GM18507 (cell line): ENCODE results near the gene C2CD2L.
"Not testable (repeated sequence)": the region's sequence is repeated elsewhere in the genome, so short reads cannot be mapped to it uniquely, and the experiment has no call there.

Experiments
- DNase-seq: peaks from one replicate; pipeline ENCODE4 v3.0.0; 2011; ENCODE audit warnings: low read depth; ENCODE audit not compliant: insufficient read length; ENCODE audit errors: extremely low spot score
- FAIRE-seq: peaks from 2 replicates; lab custom pipeline; 2011; peaks lifted over from hg19 to GRCh38; lab: Jason Lieb, UNC

C2CD2L gene

DNA sequence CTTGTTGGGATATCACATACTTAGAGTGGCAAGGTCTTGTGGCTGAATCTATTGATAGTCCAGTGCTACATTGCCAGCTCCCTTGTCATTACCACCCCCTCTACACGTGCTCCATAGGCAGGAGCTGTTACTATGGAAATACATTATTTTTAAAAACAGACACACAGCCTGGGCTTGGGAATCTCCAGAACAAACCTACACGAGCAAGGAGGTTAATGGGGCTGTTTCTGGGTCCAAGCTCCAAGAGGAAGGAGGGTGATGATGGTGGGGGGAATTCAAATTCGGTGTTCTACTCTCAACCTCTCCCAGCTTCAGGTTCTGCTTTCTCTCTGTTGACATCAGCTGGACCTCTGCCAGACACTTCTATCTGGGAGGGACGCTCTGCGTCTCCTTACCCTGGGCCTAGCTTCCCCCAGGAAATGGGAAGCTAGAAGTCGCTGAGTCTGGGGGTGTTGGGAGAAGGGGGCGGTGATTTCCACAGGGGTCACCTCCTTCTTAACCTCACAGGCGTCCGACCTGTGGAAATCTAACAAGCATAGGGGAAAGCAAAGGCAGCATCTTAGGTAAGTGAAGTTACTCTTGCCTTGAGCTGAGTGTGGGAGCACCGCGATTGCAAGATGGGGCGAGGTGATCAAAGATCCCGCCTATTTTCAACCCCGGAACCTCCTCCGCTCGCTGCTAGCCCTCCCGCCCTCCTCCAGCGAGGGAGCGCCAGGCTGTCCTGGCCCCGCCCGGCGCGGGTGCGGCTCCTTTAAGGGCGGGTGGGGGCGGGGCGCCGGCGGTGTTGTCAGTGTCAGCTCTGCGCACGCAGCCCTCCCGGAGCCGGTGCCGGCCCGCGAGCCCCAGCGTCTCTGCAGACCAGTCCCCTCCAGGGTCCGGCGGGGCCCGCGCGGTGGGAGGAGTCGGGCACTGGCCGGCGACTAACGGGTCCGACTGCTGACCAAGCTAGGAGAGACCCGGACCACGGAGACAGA, at the start of gene C2CD2L:
Gene C2CD2L (plus strand): TSS at position 781 of the 974 bp plus-strand sequence. CDS start 398 bp downstream, outside the sequence.
- DNase-seq, result peak; percentile 92
- FAIRE-seq, result peak; percentile 94

DNA sequence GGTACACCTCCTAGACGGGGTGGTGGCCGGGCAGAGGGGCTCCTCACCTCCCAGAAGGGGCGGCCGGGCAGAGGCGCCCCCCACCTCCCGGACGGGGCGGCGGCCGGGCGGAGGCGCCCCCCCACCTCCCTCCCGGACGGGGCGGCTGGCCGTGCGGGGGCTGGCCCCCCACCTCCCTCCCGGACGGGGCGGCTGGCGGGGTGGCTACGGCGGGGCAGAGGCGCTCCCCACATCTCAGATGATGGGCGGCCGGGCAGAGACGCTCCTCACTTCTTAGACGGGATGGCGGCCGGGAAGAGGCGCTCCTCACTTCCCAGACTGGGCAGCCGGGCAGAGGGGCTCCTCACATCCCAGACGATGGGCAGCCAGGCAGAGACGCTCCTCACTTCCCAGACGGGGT, 48.0 kb upstream of the C2CD2L start:
- not testable (repeated sequence) for FAIRE-seq, DNase-seq

DNA sequence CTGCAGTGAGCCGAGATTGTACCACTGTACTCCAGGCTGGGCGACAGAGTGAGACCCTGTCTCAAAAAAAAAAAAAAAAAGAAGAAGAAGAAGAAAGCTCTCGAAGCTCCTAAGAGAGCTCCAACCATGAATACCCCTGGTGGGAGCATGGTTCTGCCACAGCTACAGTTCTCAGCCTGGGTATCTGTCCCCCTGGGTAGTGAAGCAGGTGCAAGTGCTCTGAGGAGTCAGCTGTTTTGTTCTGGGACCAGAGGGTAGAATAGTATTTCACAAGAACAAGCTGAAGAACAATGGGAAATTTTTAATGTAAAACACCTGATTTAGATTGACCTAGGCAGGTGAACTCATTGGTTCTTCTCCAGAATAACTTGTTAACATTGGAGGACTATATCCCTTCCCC, 45.9 kb upstream of the C2CD2L start:
- FAIRE-seq, result no peak
- no peak for DNase-seq

DNA sequence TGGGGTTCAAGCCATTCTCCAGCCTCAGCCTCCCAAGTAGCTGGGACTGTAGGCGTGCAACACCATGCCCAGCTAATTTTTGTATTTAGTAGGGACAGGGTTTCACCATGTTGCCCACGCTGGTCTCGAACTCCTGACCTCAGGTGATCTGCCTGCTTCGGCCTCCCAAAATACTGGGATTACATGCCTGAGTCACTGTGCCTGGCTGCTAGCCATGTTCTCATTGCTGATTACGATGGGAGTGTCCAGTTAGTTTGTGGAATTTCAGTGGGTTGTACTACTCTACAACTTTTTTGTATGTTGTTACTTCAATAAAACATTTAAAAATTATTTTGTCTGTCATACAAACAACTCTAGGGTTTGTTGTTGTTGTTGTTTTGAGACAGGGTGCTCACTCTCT, 44.4 kb upstream of the C2CD2L start:
- DNase-seq (no peak), FAIRE-seq (no peak)

DNA sequence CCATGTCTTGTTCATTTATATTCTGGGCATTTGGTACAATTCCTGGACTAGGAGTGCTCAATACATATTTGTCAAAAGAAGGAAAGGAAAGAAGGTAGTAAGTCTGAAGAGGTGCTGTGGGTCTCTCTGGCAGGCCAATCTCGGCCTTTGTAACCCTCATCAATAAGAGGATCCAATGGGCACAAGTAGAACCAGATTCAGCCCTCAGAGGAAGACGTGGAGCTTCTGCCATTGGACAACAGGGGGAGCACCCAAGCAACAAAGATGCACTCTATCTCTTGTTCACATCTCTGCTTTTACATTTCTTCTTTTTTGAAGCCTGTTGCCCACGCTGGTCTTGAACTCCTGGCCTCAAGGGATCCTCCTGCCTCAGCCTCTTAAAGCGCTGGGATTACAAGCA, 41.8 kb upstream of the C2CD2L start:
- no peak for DNase-seq
- FAIRE-seq, result peak; percentile 73

DNA sequence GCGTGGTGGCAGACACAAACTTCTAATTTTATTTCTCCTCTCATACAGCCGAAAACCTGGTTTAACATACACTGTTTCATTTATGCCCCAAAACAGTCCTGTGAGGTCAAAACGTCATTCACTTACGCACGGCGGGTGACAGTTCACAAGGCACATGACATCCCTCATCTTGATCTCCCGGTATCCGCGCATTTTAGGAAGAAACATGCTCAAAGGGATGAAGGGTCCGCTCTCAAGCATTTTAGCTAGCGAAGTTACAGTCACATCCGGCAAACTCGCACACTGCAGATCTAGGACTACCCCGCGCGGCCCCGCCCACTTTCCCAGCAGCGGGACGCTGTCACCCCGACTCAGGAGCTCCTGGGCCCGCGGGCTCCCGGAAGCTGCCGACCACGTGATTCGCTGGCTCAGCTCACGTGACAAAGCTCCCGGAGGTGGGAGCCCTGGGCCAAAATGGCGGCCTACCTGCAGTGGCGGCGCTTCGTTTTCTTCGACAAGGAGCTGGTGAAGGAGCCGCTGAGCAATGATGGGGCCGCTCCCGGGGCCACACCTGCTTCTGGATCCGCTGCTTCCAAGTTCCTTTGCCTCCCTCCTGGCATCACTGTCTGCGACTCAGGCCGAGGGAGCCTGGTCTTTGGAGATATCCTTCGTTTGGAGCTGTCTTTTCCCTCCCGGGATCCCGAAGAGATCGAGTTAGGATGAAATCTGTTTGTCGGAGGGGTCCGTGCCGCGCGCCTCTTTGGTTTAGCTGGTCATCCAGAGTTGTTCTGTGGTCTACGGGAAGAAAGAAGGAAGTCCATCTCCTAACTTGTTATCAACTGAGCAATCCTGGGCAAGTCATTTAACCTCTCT, 39.5 kb upstream of the C2CD2L start, which contains the start of gene VPS11:
Gene VPS11 (plus strand): TSS at position 448 of the 852 bp plus-strand sequence. CDS start 6 bp downstream, at position 454.
- peak; percentile 97 for DNase-seq

DNA sequence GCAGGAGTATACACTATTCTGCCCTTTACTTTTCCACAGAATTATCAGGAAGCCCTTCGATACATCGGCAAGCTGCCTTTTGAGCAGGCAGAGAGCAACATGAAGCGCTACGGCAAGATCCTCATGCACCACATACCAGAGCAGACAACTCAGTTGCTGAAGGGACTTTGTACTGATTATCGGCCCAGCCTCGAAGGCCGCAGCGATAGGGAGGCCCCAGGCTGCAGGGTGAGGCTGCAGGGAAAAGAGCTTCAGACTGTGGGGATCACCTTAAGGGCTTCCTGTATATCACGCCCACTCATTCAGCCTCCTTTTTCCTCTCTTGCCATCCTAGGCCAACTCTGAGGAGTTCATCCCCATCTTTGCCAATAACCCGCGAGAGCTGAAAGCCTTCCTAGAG, 29.3 kb upstream of the C2CD2L start:
- DNase-seq, result no peak
- no peak for FAIRE-seq

More for the DNA sequence above, 39.5 kb upstream of the C2CD2L start, which contains the start of gene VPS11:
- FAIRE-seq, result peak; percentile 95

DNA sequence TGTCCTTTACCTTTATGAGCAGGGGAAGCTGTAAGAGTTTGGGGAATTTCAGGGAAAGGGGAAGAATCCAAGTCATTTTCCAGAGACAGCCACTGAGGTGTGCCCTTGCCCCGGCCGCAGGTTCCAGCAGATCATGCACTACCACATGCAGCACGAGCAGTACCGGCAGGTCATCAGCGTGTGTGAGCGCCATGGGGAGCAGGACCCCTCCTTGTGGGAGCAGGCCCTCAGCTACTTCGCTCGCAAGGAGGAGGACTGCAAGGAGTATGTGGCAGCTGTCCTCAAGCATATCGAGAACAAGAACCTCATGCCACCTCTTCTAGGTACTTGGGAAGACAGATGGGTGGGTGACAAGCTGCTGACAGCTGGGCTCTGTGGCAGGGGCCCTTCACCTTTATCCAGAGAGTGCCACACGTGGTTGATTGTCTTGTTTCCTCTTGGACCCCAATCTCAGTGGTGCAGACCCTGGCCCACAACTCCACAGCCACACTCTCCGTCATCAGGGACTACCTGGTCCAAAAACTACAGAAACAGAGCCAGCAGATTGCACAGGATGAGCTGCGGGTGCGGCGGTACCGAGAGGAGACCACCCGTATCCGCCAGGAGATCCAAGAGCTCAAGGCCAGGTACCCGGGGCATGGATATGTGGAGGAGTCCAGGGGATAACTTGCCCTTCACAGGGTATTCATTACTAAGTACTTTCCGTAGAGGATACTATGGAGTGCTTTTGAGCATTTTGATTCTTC, 28.3 kb upstream of the C2CD2L start:
- DNase-seq (no peak), FAIRE-seq (no peak)

DNA sequence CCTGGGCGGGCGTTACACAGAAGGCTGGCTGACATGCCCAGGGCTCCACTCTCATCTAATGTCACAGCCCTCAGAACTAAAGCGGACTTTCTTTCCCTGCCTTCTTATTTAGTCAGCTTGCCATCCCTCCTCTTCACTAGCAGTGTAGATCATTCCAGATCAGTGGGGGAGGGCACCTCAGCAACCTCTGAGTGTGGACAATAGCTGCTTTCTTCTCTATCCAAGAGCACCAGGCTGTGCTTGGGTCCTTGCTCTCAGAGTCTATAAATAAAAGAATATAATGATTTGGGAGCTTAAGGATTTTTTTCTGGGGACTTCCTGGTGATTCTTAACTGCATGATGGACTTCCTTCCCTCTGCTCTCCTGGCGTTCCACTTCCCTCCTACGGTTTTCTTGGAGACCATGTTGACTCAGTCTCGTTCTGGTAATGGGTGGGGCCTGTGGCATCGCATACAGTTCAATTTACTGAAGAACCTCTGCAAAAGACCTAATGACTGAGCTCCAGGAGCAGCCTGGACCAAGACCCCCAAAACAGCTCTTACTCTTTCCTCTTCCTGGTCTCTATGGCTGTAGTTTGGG, 25.4 kb upstream of the C2CD2L start:
- DNase-seq (no peak), FAIRE-seq (no peak)

DNA sequence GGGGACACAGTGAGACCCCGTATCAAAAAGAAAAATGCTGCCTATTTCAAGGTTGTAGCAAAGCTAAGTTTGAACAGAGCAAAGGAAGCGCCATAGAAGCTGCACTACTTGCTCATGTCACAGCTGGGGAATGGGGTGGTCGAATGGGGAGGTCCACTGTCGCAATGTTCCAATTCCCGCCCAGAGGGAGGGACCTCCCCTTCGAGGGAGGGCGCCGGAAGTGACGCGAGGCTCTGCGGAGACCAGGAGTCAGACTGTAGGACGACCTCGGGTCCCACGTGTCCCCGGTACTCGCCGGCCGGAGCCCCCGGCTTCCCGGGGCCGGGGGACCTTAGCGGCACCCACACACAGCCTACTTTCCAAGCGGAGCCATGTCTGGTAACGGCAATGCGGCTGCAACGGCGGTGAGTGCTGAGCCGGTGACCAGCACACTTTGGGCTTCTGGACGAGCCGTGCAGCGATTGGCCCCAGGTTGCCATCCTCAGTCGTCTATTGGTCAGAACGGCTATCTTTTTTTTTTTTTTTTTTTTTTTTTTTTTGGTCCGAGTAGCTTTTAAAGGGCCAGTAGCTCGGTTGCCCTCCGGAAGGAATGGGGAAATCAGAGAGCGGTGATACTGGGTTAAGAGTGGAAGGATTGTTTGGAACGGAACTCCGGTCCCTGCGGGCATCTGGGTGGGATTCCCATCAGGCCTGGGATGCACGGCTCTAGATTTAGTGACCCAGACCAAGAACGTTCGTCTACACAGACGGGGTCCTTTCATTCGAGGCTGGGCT, 22.3 kb upstream of the C2CD2L start, which contains the start of gene HMBS:
Gene HMBS (plus strand): TSS at position 219 of the 774 bp plus-strand sequence. CDS start 153 bp downstream, at position 372.
- DNase-seq (peak; percentile 81), FAIRE-seq (peak; percentile 93)

DNA sequence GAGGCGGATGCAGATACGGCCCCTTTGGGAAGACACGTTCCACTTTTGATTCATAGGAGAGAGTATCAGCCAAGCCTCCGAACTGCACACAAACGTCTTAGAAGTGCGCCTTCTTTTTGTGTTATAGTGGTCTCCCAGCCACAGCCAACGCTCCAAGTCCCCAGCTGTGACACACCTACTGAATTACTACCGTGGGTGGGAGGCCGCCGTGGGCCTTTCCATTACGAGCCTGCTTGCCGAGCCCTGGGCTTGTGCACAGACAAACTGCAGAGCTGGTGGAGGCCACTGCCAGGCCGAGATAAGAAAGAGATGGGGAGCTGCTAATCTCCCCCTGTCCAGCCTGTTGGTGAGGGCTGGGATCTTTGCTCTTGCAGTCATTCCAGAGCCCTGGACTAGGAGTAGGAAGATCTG, 21.7 kb upstream of the C2CD2L start:
- DNase-seq (no peak), FAIRE-seq (no peak)

DNA sequence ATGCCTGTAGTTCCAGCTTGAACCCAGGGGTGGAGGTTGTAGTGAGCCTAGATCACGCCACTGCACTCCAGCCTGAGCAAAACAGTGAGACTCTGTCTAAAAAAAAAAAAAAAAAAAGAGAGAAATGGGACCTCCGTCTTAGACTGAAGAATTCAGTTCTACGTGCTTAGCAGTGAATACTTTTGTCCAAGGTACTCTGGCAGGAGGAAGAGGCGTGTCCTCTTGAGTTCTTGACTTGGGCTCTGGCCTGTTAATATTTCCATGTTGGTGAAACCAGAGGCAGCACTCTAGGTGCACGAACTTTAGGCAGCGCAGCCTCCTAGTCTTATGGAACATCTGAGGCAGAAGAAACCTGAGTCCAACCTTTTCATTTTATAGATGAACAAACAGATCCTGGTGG, 20.0 kb upstream of the C2CD2L start:
- DNase-seq (no peak), FAIRE-seq (no peak)

DNA sequence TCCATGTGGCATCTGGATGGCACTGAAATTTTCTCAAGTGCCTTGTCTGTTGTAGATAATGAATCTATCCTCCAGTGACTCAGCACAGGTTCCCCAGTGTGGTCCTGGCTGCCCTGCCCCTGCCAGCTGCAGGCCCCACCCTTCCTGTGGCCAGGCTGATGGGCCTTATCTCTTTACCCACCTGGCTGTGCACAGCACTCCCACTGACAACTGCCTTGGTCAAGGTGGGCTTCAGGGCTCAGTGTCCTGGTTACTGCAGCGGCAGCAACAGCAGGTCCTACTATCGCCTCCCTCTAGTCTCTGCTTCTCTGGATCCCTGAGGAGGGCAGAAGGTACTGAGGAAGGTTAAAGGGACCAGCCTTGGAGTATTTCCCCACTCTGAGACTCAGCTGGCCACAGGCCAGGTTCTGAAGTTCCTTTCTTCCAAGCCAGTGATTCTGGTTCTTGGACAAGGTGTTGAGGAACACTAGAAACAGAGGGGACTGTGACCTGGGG, 19.4 kb upstream of the C2CD2L start:
- FAIRE-seq, result no peak
- DNase-seq, result no peak

DNA sequence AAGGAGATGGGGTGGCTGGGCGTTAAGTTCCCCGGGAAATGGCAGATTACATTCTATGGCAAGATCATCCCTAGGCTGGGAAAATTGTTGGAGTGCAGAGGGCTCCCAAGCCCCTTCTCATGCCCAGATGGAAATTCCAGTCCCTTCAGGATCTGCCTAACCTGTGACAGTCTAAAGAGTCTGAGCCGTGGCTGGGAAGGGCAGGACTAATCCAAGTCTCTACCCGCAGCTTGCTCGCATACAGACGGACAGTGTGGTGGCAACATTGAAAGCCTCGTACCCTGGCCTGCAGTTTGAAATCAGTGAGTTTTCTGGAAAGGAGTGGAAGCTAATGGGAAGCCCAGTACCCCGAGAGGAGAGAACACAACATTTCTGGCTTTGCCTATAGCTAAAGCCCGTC, 18.7 kb upstream of the C2CD2L start:
- FAIRE-seq (no peak), DNase-seq (no peak)

DNA sequence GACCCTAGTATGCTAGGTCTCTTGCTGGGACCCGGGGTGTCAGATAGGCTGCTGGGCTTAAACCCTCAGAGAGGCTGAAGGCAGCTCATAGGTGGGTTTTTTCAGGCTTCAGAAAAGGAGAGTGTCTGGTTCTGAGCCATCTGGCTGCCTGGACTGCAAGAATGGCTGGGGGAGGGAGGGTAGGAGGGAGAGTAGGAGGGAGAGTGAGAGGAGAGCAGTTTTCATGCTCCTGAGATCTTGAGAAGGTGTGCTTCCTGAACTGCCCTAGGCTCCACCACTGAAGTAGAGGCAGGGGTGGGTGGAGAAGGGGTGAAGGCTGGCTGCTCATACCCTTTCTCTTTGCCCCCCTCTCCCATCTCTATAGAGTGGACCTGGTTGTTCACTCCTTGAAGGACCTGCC, 17.8 kb upstream of the C2CD2L start:
- FAIRE-seq (no peak), DNase-seq (no peak)

DNA sequence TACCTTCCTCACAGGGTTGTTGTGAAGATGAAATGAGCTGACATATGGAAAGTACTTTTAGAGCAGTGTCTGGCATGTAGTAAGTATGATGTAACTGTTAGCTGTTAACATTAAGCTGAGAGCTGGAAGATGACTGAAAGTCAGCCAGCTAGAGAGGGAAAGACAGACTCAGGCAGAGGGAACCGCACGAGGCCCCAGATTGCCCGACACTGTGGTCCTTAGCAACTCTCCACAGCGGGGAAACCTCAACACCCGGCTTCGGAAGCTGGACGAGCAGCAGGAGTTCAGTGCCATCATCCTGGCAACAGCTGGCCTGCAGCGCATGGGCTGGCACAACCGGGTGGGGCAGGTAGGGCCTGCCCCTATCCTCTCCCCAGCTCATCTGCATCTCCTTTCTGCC, 16.0 kb upstream of the C2CD2L start:
- FAIRE-seq (no peak), DNase-seq (no peak)

DNA sequence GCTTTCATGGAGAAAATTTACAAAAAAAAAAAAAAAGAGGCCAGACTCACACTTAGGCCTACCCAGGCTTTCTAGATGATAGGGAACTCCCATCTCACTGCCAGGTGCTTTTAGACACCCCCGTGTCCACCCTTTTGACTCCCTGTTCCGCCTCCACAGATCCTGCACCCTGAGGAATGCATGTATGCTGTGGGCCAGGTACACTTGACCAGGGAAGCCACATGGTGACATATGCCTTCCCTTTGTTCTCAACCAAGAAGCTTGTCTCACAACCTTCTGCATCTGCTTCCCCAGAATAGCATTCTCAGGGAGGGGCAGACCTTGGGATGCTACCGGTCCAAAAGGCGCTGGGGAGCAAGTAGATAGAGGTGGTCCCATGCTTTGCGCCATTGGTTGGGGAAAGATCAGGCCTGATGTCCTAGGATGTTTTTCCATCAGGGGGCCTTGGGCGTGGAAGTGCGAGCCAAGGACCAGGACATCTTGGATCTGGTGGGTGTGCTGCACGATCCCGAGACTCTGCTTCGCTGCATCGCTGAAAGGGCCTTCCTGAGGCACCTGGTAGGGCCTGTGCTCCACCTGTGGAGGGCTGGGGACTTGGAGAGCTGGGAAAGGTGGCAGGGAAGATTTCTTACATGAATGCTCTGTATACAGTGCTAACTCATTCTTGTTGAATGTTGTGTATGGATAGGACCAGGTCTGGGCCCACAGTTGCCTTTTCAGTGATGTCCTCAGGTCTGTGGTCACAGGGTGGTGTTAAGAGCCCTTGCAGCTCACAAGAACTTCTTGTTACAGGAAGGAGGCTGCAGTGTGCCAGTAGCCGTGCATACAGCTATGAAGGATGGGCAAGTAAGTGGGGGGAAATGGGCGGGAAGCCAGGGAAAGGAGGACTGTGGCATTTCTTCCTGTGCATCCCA, 14.9 kb upstream of the C2CD2L start:
- DNase-seq, result no peak
- FAIRE-seq, result no peak
